Thoracic aorta endothelial cell (primary cell): ENCODE measurements around the gene PLAC8. TPM values are rescaled to one million over a fixed set of nuclear protein-coding genes. Genes with fewer than 3 reads are reported as not detected.

Experiments
- total RNA-seq: library from RNA; depleted of rRNA; stranded (reverse); fragments of >200 nt; gene quantifications from 2 replicates; pipeline ENCODE4 v1.2.3, GENCODE V29; 2012

Gene PLAC8, protein sequence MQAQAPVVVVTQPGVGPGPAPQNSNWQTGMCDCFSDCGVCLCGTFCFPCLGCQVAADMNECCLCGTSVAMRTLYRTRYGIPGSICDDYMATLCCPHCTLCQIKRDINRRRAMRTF
- total RNA-seq: 0.22 TPM in 1 of 2 replicates, not detected in the other

DNA sequence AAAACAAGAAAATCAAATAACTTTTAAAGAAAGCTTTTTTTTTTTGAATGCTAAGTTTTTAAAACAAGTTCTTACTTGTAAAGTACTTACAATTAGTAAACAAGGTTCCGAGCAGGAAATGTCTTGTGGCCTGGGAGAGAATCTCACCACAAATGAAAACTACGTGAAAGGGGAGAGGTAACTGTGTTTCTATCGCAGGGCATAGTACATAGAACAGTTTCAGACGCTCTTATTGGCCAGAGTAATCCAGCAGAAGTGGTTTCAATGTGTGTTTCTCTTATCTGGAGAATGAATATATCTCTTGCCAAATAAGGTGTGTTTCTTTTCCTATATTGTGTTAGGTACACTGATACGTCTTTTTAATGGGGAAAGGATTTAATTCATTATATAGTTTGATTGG, at the start of gene PLAC8:
TSS of gene PLAC8 (minus strand) at position 154 of the 400 bp plus-strand sequence. CDS start 6,808 bp downstream, outside the sequence.

Other genes starting within 250 kb of the PLAC8 start
- 364 and 458 TPM in 2 replicates for gene SEC31A, start 223.6 kb downstream of the PLAC8 start, total RNA-seq
- gene THAP9, start 214.0 kb downstream of the PLAC8 start, total RNA-seq: 5.2 and 5.5 TPM in 2 replicates
- gene LIN54, start 103.9 kb downstream of the PLAC8 start, total RNA-seq: 18.4 and 25.9 TPM in 2 replicates
- 101 and 103 TPM in 2 replicates for gene COPS4, start 79.5 kb downstream of the PLAC8 start, total RNA-seq
- 24.8 and 27.8 TPM in 2 replicates for gene COQ2, start 170.1 kb upstream of the PLAC8 start, total RNA-seq
- gene HPSE, start 220.1 kb upstream of the PLAC8 start, total RNA-seq: 16.2 and 21.4 TPM in 2 replicates